ENCODE measurements around the gene TBC1D30. TPM values are rescaled to one million over a fixed set of nuclear protein-coding genes. Genes with fewer than 3 reads are reported as not detected.

Gene TBC1D30
- total RNA-seq, 3 donors from 2014 or later (not counting 1 experiment from before 2014, with no cell fraction given) = 2.8 to 5.8 (median 4.7) TPM

GRCh38 chr12:64825143-64826021, 935 bp downstream of the TBC1D30 start:
- intact Hi-C loops (cut with micrococcal nuclease) = no loop called here
- Histone ChIP-seq H3K27ac (ENCODE audit: low read length) (no peak overlapping the region), H3K4me3 (ENCODE audit: low read length) (no peak overlapping the region), H3K27me3 (ENCODE audit: control insufficient read depth, insufficient read depth, low read length) (peaks cover 43% of the 10 kb centered on the region), H3K9me3 (ENCODE audit: control insufficient read depth, insufficient read depth, low read length) (no peaks in the 10 kb centered on the region), H3K36me3 (ENCODE audit: control insufficient read depth, insufficient read depth, low read length) (no peaks in the 10 kb centered on the region), H3K4me1 (ENCODE audit: control insufficient read depth, insufficient read depth, low read length) (peaks cover 17% of the 10 kb centered on the region)
- Mint-ChIP-seq H3K4me1 (peaks cover 10 to 20% of the 10 kb centered on the region in 2 donors), H3K27ac (no peak overlapping the region), H3K4me3 (peak overlapping the region; percentile 84), H3K9me3 (peaks cover 0 to 2% of the 10 kb centered on the region in 2 donors), H3K36me3 (peaks cover 8% of the 10 kb centered on the region), H3K27me3 (ENCODE audit: low read depth in 2 of 2) (peaks cover 36 to 37% of the 10 kb centered on the region in 2 donors)
- WGBS (ENCODE audit: insufficient coverage) = 5% methylated on average over 49 of the region's 51 CpGs
- DNase-seq (no peak), ATAC-seq (peak in 2 of 3 donors; percentile 23 to 30)
- no peak for TF ChIP-seq CTCF (IDR thresholded peaks at IDR 0.05)

DNA sequence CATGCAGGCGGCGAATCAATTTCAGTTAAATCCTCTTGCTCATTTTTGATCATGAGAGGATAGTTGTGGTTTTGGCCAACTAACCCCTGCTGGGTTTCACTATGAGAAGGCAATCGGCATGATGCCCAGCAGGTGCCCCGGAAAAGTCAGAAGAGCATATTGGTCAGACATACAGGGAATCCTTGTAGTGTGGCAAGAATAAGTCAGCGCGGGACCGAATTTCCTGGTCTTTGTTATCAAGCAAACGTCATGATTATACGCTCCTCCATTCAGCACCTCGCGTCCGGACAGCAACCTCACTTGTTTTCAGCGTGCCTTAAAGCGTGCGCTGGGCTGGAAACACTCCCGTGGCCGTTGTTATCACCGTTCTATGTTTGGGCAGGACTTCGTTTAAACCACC, 1.8 kb downstream of the TBC1D30 start:
- intact Hi-C loops (cut with micrococcal nuclease) = no loop called here
- ATAC-seq (peak in 2 of 3 donors; percentile 76 to 78), DNase-seq (peak; percentile 24 to 54)
- Histone ChIP-seq H3K9me3 (ENCODE audit: control insufficient read depth, insufficient read depth, low read length) (no peaks in the 10 kb centered on the region), H3K4me3 (ENCODE audit: low read length) (no peak overlapping the region), H3K27me3 (ENCODE audit: control insufficient read depth, insufficient read depth, low read length) (peaks cover 43% of the 10 kb centered on the region), H3K4me1 (ENCODE audit: control insufficient read depth, insufficient read depth, low read length) (peaks cover 17% of the 10 kb centered on the region), H3K36me3 (ENCODE audit: control insufficient read depth, insufficient read depth, low read length) (no peaks in the 10 kb centered on the region), H3K27ac (ENCODE audit: low read length) (no peak overlapping the region)
- peaks cover 0 to 2% of the 10 kb centered on the region in 2 donors for H3K9me3 Mint-ChIP-seq
- H3K4me3 Mint-ChIP-seq = peak overlapping the region; percentile 49
- peaks cover 10 to 20% of the 10 kb centered on the region in 2 donors for H3K4me1 Mint-ChIP-seq
- peaks cover 36 to 37% of the 10 kb centered on the region in 2 donors for H3K27me3 Mint-ChIP-seq (ENCODE audit: low read depth in 2 of 2)
- 9% methylated on average over 19 of the region's 19 CpGs for WGBS (ENCODE audit: insufficient coverage)
- H3K36me3 Mint-ChIP-seq = peaks cover 8% of the 10 kb centered on the region
- no peak for TF ChIP-seq CTCF (IDR thresholded peaks at IDR 0.05)
- no peak overlapping the region for H3K27ac Mint-ChIP-seq

GRCh38 chr12:64828713-64829112, 4.3 kb downstream of the TBC1D30 start:
- H3K36me3 Mint-ChIP-seq = peaks cover 8% of the 10 kb centered on the region
- Histone ChIP-seq H3K27ac (ENCODE audit: low read length) (no peak overlapping the region), H3K4me3 (ENCODE audit: low read length) (no peak overlapping the region), H3K9me3 (ENCODE audit: control insufficient read depth, insufficient read depth, low read length) (no peaks in the 10 kb centered on the region), H3K4me1 (ENCODE audit: control insufficient read depth, insufficient read depth, low read length) (peaks cover 17% of the 10 kb centered on the region), H3K27me3 (ENCODE audit: control insufficient read depth, insufficient read depth, low read length) (peaks cover 32% of the 10 kb centered on the region), H3K36me3 (ENCODE audit: control insufficient read depth, insufficient read depth, low read length) (no peaks in the 10 kb centered on the region)
- H3K27ac Mint-ChIP-seq = no peak overlapping the region
- TF ChIP-seq CTCF (IDR thresholded peaks at IDR 0.05) = no peak
- H3K4me1 Mint-ChIP-seq = peaks cover 10 to 20% of the 10 kb centered on the region in 2 donors
- no peak for ATAC-seq
- DNase-seq = no peak
- H3K4me3 Mint-ChIP-seq = no peak overlapping the region
- intact Hi-C loops (cut with micrococcal nuclease) = no loop called here
- H3K9me3 Mint-ChIP-seq = peaks cover 0 to 2% of the 10 kb centered on the region in 2 donors
- peaks cover 35 to 37% of the 10 kb centered on the region in 2 donors for H3K27me3 Mint-ChIP-seq (ENCODE audit: low read depth in 2 of 2)
- WGBS (ENCODE audit: insufficient coverage) = 73% methylated on average over 6 of the region's 6 CpGs
